Sciatic nerve (tissue), 2 donors: ENCODE measurements around the gene ZNF831. TPM values are rescaled to one million over a fixed set of nuclear protein-coding genes. Genes with fewer than 3 reads are reported as not detected.

Experiments
- ATAC-seq: fragments of 200-7000 bp; cut with Tn5 transposase; one replicate; pipeline ENCODE4 v1.9.1; 2020; ENCODE audit warnings: mild to moderate bottlenecking, moderate library complexity
- DNase-seq: peaks from one replicate; pipeline ENCODE4 v3.0.0-alpha.2; 2020; ENCODE audit warnings: low spot score
- intact Hi-C: fragments of 100-400 bp; cut with DNase I; formaldehyde crosslinking; loops from one replicate; pipeline ENCODE4 v1.14.2; 2022
- total RNA-seq: library from RNA; stranded (reverse); fragmentation: NEBNext Ultra II Directional; extraction: Animal tissue kit (Norgen Biotek cat#: 25700); gene quantifications from one replicate; pipeline ENCODE4 v1.2.1, GENCODE V29; 2021
- donor health status: DM: no; HTN: no; CAD: no.
- donor health status: DM: no; HTN: no; CAD: no.

ZNF831 gene
- total RNA-seq, 1 donor from 2014 or later, result 0.36 TPM

DNA sequence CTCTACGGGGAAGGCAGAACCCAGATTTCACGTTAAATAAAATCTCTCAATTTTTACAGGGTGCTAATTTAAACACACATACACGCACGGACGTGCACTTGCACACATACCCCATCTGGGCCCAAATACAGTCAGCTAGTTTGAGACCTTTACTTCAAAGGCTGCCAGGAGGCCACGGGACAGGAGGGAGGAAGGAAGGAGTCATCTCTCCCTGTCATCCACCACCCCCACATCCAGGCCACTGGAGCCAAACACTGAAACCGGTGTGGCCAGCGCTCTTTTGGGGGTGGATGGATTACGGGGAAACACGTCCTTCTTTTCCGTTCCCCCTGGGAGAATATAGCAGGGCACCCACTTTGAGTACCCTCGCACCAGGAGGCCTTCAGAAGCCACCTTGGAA lies 60.1 kb downstream of the ZNF831 start:
- intact Hi-C loops, result loop anchor here (5.0 kb wide), 2 partner anchors 136 to 356 kb away; no protein-coding TSS in a partner anchor
- no peak for DNase-seq
- no peak for ATAC-seq

DNA sequence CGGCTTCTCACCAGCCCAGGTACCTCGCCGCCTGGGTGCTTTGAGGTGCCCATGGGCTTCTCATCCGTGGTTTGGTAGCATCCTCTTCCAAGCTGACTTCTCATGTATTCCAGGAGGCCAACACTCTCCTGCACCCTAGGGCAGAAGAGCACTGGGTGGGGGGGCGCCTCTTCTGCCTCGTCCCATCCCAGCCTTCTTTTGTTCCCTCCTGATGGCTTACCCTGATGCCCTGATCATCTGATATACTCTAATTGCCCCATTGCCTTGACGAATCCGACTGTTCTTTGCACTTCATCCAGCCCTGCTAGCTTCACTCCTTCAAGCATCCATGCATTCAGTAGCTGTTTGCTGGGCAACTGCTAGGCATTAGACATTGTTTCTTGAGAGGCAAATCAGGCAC lies 60.6 kb downstream of the ZNF831 start:
- ATAC-seq (no peak), DNase-seq (no peak)
- intact Hi-C loops, result loop anchor here (5.0 kb wide), 2 partner anchors 137 to 357 kb away; no protein-coding TSS in a partner anchor

GRCh38 chr20:59230385-59230784 lies 66.8 kb downstream of the ZNF831 start:
- ATAC-seq (no peak), DNase-seq (no peak)
- intact Hi-C loops, result no loop called here

DNA sequence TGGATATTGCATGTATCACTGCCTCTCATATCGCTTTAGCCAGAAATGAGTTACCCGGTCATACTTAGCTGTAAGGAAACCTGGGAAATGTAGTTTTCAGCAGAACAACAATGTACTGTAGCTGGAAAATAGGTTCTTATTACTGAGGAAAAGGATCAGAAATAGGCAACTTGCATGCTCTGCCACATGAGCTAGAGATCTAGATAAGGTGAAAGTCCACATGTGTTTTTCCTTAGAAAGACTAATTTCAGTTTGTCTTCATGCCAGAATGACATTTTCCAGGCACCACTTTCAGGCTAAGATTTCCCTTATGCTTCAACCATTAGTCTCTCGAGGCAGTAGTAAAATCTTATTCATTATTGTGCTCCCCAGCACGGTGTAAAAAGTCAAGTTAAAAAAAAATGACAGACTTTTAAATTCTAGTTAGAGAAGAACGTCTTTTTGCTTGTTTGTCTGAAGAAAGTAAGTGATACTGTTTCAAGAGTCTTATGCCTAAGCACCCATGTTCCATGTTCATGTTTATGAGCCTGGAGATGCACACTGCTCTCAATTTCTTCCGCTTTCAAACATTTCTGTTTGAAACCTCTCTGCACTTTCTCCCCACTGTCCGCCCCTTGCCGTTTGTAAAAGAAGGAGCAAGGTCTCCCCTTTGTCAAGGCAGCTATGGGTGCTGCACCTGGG lies 67.6 kb downstream of the ZNF831 start:
- ATAC-seq, result no peak
- intact Hi-C loops, result no loop called here
- DNase-seq, result no peak

DNA sequence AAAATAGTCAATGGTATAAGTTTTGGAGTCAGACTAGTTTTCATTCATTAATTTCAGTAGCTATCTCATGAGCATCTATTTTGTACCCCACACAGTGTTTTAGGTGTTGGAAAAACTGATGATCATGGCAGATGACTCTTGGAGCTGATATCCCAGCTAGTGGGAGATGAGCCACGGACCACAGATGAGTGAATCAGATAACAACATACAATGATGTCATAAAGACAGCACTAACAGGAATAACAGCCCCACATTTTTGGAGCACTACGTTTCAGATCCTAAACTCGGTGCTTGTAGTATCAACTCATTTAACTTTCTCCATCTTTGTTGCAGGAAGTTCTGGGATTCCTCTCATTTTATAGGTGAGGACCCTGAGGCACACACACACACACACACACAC lies 69.0 kb downstream of the ZNF831 start:
- intact Hi-C loops, result no loop called here
- DNase-seq (no peak), ATAC-seq (no peak)

DNA sequence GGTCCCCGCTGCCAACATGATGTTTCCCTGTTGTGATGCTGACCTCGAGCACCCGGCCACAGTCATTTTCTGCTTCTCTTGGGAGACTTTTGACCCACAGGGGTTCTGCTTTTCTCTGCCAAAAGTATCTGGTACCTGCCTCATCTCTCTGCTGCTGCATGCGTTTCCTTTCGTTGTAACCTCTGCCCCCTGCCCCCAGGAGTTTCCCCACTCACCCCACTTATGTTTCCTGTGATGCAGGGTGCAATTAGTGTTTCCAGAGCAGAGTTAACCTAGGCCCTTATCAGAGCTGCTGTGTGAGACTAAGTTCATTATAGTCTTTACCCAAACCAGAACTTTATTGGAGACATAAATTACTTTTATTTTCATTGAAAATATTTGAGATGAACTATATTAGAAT lies 71.6 kb downstream of the ZNF831 start:
- no peak for DNase-seq
- ATAC-seq, result no peak
- intact Hi-C loops, result no loop called here

DNA sequence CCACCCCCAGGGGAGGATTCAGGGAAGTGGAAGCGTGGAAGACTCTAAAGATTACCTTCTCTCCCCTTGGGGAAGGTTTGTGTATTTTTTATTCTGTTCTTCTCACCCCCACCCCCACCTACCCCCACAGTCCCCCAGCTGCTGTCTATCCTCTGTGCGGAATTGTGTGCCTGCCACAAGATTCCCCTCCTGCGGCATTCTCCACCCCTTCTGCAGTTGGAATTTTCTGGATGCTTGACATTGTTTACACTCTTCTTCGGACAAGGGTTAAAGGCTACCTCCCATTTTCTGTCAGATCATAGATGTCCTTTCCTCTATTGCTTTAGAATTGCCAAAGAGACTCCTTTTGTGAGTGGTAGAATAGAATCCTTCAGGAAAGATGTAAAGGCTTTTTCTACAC lies 76.4 kb downstream of the ZNF831 start:
- ATAC-seq (no peak), DNase-seq (no peak)
- intact Hi-C loops, result no loop called here

DNA sequence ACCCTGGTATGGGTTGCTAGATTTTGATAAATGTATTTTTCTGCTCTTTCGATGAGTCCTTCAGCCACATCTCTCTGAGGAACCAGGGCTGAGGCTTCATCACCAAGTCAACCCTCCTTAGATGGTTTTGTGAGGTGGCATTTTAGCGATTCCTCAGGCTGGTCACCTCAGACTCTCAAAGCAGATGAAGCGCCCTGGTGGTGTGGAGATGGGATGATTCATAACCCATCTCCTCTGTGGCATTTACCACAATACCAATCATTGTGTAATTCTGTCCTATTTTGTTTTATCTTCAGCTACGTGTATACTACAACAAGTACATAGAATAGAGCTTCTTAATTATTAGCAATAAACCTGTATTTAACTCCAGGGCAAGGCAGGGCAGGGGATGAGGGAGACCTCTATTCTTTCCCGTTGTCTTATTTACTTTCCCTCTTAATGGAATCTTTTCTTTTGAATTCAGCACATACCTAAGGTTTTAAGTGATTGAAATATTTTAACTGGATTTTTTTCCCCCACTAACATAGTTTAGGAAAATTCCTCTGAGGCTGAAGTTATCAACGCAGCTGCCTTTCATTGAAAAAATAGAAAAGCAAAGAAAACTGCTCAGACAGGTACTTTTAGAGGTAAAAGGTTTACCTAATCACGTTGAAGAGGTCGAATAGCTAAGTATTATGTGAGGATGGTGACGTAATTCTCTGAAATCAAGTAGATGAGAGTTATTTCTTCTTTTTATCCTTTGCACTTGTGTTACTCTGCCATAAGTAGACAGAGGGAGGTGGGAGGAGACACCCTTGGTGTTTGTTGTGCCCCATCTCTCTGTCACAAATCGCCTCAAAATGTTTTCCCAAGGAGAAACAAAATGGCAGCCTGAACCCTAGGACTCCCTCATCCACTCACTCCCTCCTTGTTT lies 79.3 kb downstream of the ZNF831 start:
- intact Hi-C loops, result no loop called here
- DNase-seq (no peak), ATAC-seq (no peak)

GRCh38 chr20:59246691-59247400 lies 83.2 kb downstream of the ZNF831 start:
- no peak for DNase-seq
- intact Hi-C loops, result no loop called here
- no peak for ATAC-seq

GRCh38 chr20:59247731-59248684 lies 84.4 kb downstream of the ZNF831 start:
- ATAC-seq (no peak), DNase-seq (no peak)
- intact Hi-C loops, result no loop called here

DNA sequence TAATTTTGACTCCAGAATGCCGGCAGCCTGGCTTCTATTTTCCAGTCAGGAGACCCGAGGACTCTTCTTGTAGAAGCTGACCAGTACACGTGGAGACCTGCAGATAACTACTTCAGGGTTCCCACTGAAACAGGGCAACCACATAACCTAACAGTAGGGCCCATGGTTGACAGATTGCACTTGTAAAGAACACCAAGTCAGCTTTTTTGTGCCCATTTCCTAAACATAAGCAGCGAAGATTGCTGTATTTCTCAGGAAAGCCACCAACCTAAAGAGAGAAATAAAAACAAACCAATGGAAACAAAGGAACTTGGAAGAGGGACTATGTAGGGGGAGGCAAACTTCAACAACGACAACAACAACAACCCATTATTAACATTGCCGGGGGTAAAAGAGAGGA lies 86.7 kb downstream of the ZNF831 start:
- DNase-seq (no peak), ATAC-seq (no peak)
- intact Hi-C loops, result no loop called here

GRCh38 chr20:59253325-59253724 lies 89.7 kb downstream of the ZNF831 start:
- no peak for ATAC-seq
- intact Hi-C loops, result no loop called here
- DNase-seq, result no peak

DNA sequence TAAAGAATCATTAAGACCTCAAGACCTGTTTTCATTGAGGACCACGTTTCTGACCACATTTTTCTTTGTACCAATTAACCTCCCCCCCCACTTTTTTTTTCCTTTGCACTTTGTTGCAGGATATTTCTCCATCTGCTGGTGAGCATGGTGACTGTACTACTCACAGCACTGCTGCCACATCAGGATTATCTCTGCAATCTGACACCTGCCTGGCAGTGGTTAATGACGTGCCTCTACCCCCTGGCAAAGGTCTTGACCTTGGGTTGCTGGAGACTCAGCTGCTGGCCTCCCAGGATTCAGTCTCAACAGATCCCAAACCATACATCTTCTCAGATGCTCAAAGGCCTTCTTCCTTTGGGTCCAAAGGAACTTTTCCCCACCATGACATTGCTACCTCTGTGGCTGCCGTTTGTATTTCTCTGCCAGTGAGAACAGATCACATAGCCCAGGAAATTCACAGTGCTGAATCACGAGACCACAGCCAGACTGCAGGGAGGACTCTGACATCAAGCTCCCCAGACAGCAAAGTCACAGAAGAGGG lies 90.2 kb downstream of the ZNF831 start:
- no peak for ATAC-seq
- intact Hi-C loops, result no loop called here
- no peak for DNase-seq

- ATAC-seq, result no peak
- intact Hi-C loops, result no loop called here
- DNase-seq, result no peak
These were observed 91.6 kb downstream of the ZNF831 start for GRCh38 chr20:59255256-59255655.

- intact Hi-C loops, result no loop called here
- no peak for DNase-seq
- ATAC-seq, result no peak
These were observed 94.6 kb downstream of the ZNF831 start for GRCh38 chr20:59258221-59258621.

GRCh38 chr20:59259946-59260345 lies 96.3 kb downstream of the ZNF831 start:
- intact Hi-C loops, result no loop called here
- no peak for DNase-seq
- no peak for ATAC-seq

DNA sequence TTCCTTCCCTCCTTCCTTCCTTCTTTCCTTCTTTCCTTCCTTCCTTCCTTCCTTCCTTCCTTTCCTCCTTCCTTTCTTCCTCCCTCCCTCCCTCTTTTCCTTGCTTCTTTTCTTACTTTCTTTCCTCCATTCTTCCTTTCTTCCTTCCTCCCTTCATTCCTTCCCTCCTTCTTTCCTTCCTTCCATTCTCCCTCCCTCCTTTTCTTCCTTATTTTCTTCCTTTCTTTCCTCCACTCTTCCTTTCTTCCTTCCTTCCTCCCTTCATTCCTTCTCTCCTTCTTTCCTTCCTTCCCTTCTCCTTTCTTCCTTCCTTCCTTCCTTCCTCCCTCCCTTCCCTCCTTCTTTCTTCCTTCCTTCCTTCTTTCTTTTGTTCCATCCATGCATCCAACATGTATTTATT lies 101.7 kb downstream of the ZNF831 start:
- intact Hi-C loops, result no loop called here
- no peak for DNase-seq
- no peak for ATAC-seq

DNA sequence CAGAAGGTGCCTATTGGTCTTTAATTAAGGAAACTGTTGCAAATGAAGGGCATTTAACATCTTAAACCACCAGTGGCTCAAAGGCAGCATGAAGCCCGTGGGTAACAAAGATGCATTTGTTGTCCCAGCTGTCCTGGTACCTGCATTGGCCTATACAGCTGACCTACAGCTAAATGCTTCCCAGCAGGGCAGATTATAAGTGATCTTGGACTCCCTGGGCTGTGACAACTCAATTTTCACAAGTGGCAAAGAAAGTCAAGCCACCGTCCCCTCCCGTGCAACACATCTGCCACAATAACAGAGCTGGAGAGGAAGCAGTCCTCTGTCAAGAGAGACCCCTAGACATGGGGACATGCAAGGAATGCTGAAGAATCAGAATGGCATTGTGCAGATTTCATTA lies 105.2 kb downstream of the ZNF831 start:
- ATAC-seq, result no peak

More for the DNA sequence above, 105.2 kb downstream of the ZNF831 start:
- DNase-seq, result no peak
- intact Hi-C loops, result no loop called here
